Stomach (tissue), 9 donors: ENCODE results near the gene CMTR1. TPM values are rescaled to one million over a fixed set of nuclear protein-coding genes. Genes with fewer than 3 reads are reported as not detected.

Experiments used
- DNase-seq, 2 donors: peaks; one replicate each; pipeline versions ENCODE4 v3.0.0 to v3.0.0-alpha.2; 2013 to 2019
- H3K27ac ChIP-seq, 5 donors: fragments of 200-600 bp in 4 of 5; sonication (generic) in 4 of 5; one replicate each; pipeline ENCODE4 v1.5.1; 2013 to 2019; ENCODE audit warnings: mild to moderate bottlenecking in 1 of 5, moderate library complexity in 1 of 5
- H3K27me3 ChIP-seq, 3 donors: fragments of 200-600 bp; sonication (generic); one replicate each; pipeline ENCODE4 v1.5.1; 2017 to 2019; ENCODE audit warnings: mixed run types in 1 of 3
- H3K36me3 ChIP-seq, 4 donors: fragments of 200-600 bp; sonication (generic); 1 replicate in 3 of 4; 2 replicates in 1 of 4; pipeline ENCODE4 v1.5.1; 2016 to 2019
- H3K4me1 ChIP-seq, 4 donors: fragments of 200-600 bp; sonication (generic); one replicate each; pipeline ENCODE4 v1.5.1; 2016 to 2019
- H3K4me3 ChIP-seq, 4 donors: fragments of 200-600 bp; sonication (generic) in 3 of 4; one replicate each; pipeline ENCODE4 v1.5.1; 2016 to 2019; ENCODE audit warnings: mild to moderate bottlenecking in 1 of 4
- H3K9me3 ChIP-seq, 4 donors: fragments of 200-600 bp; sonication (generic); one replicate each; pipeline ENCODE4 v1.5.1; 2016 to 2019
- CTCF ChIP-seq, 7 experiments: fragments of 450-650 bp in 4 of 7; fragments of 200-600 bp in 3 of 7; sonication (generic) in 3 of 7; IDR thresholded peaks; one replicate each; pipeline ENCODE4 v1.5.1; 2016 to 2019; ENCODE audit warnings: antibody characterized with exemption in 7 of 7, control low read depth in 2 of 7, mild to moderate bottlenecking in 1 of 7
- EP300 ChIP-seq: sonication (generic); formaldehyde crosslinking; IDR thresholded peaks from one replicate; pipeline ENCODE4 v1.6.1; 2017; ENCODE audit warnings: antibody characterized with exemption
- POLR2A ChIP-seq, 4 donors: fragments of 450-650 bp; IDR thresholded peaks; one replicate each; pipeline ENCODE4 v1.6.1; 2016; ENCODE audit warnings: antibody characterized with exemption in 4 of 4, control low read depth in 2 of 4, mild to moderate bottlenecking in 1 of 4, moderate library complexity in 1 of 4
- POLR2AphosphoS5 ChIP-seq, 3 donors: sonication (generic); formaldehyde crosslinking; IDR thresholded peaks; one replicate each; pipeline ENCODE4 v1.6.1; 2016; ENCODE audit warnings: antibody characterized with exemption in 3 of 3
- WGBS, 5 donors: extraction: QIAGEN DNeasy Blood & Tissue Kit in 3 of 5; methylation state at CpG; one replicate each; pipeline versions ENCODE4 v1.1.5 to v1.1.7; 2013 to 2018; 5-methylcytosine and 5-hydroxymethylcytosine counted together
- intact Hi-C: fragments of 100-400 bp; cut with DNase I; formaldehyde crosslinking; loops from one replicate; pipeline ENCODE4 v1.15.1; 2023; ENCODE audit warnings: low total_unique reads
- polyA plus RNA-seq, 3 donors: library from polyadenylated mRNA; stranded (reverse); fragments of 200-250 nt; gene quantifications; one replicate each; pipeline ENCODE4 v1.2.3, GENCODE V29; 2013
- total RNA-seq, 5 donors: library from RNA; depleted of rRNA; stranded (reverse); fragments of >200 nt; gene quantifications; one replicate each; pipeline versions ENCODE4 v1.1.0 to v1.2.3, GENCODE V29; 2014 to 2016
- donor health status: healthy with polysubstance abuse.
- donor health status: Bipolar disorder and iron deficiency.
- donor health status: healthy.

Gene CMTR1
- total and polyA plus RNA-seq, 8 donors = 6.3 to 145 (median 24.5) TPM

- DNase-seq = no peak
- 58 to 71% (median 66%) methylated on average over 19 of the region's 19 CpGs for WGBS, 5 donors
- Histone ChIP-seq H3K9me3 (peaks cover 0 to 1% (median 0%) of the 10 kb centered on the region in 4 donors), H3K27ac (no peak overlapping the region), H3K4me3 (no peak overlapping the region), H3K36me3 (no peaks in the 10 kb centered on the region), H3K27me3 (peaks cover 0 to 53% (median 24%) of the 10 kb centered on the region in 3 donors), H3K4me1 (no peaks in the 10 kb centered on the region)
- TF ChIP-seq CTCF (IDR thresholded peaks at IDR 0.05) (no peak), POLR2A (IDR thresholded peaks at IDR 0.05) (no peak), POLR2AphosphoS5 (IDR thresholded peaks at IDR 0.05) (no peak)
- intact Hi-C loops = no loop called here
These were observed 91.3 kb downstream of the CMTR1 start for GRCh38 chr6:37524025-37524969.

DNA sequence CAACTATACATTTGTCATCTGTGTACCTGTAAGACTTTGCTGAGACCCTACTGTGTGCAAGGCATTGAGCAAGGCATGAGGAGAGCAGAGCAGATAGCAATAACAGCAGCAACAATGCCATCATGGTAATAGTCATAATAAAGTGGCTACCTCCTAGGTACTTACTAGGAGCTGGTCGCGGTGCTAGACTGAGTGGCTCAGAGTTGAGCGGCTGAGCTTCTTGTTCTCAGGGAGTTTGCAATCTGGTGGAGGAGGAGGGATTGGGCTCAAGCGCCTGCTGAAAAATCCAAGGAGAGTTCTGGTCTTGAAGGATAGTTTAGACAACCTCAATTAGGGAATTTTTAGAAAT, 91.9 kb downstream of the CMTR1 start:
- Histone ChIP-seq H3K36me3 (no peaks in the 10 kb centered on the region), H3K27me3 (peaks cover 0 to 60% (median 24%) of the 10 kb centered on the region in 3 donors), H3K9me3 (no peaks in the 10 kb centered on the region), H3K27ac (no peak overlapping the region), H3K4me1 (no peaks in the 10 kb centered on the region), H3K4me3 (no peak overlapping the region)
- 66 to 86% (median 78%) methylated on average over 4 of the region's 4 CpGs for WGBS, 5 donors
- DNase-seq = no peak
- TF ChIP-seq POLR2A (IDR thresholded peaks at IDR 0.05) = no peak
- no peak for TF ChIP-seq POLR2AphosphoS5 (IDR thresholded peaks at IDR 0.05)
- no peak for TF ChIP-seq CTCF (IDR thresholded peaks at IDR 0.05)
- no peak for TF ChIP-seq EP300
- intact Hi-C loops = no loop called here

GRCh38 chr6:37525460-37526357, 92.7 kb downstream of the CMTR1 start:
- intact Hi-C loops = no loop called here
- H3K36me3 ChIP-seq = no peaks in the 10 kb centered on the region
- peaks cover 0 to 66% (median 24%) of the 10 kb centered on the region in 3 donors for H3K27me3 ChIP-seq
- H3K9me3 ChIP-seq = no peaks in the 10 kb centered on the region
- no peak overlapping the region for H3K4me3 ChIP-seq
- peak in 1 of 2 donors; percentile 44 for DNase-seq
- no peaks in the 10 kb centered on the region for H3K4me1 ChIP-seq
- TF ChIP-seq EP300 (no peak), POLR2AphosphoS5 (IDR thresholded peaks at IDR 0.05) (no peak), POLR2A (IDR thresholded peaks at IDR 0.05) (no peak), CTCF (IDR thresholded peaks at IDR 0.05) (no peak)
- no peak overlapping the region for H3K27ac ChIP-seq
- WGBS, 5 donors = 62 to 69% (median 65%) methylated on average over 12 of the region's 12 CpGs

DNA sequence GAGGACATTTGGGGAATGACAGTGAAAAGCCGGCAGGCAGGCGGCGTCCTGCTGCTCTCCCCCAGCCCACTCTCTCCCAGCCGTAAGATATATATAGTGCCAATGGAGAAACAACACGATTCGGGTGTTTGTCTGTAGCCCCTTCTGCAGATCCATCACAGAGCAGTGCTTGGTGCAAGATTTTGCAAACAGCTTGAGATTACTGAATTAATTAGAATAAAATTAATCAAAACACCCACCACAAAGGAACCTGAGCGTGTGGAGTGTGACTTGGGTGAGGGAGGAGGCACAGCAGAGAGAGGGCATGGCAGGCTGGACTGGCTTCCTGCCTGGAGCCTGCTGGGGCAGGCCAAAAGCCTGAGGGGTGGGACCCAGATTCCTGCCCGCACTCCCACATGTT, 95.5 kb downstream of the CMTR1 start:
- intact Hi-C loops = no loop called here
- H3K27ac ChIP-seq = no peak overlapping the region
- peaks cover 0 to 72% (median 27%) of the 10 kb centered on the region in 3 donors for H3K27me3 ChIP-seq
- 33 to 59% (median 48%) methylated on average over 7 to 8 of the region's 8 CpGs for WGBS, 5 donors
- TF ChIP-seq CTCF (IDR thresholded peaks at IDR 0.05) (no peak), POLR2A (IDR thresholded peaks at IDR 0.05) (no peak), POLR2AphosphoS5 (IDR thresholded peaks at IDR 0.05) (no peak), EP300 (no peak)
- no peaks in the 10 kb centered on the region for H3K9me3 ChIP-seq
- no peak overlapping the region for H3K4me3 ChIP-seq
- no peak for DNase-seq
- H3K4me1 ChIP-seq = no peaks in the 10 kb centered on the region
- H3K36me3 ChIP-seq = no peaks in the 10 kb centered on the region
